K562 (cell line): ENCODE data around the gene NAA50. TPM values are rescaled to one million over a fixed set of nuclear protein-coding genes. Genes with fewer than 3 reads are reported as not detected.

Source experiments
- CEBPG ChIP-seq, 3 experiments: fragments of 200-800 bp in 1 of 3; sonication (Bioruptor generic) in 1 of 3; sonication (generic) in 1 of 3; formaldehyde crosslinking in 1 of 3; IDR thresholded peaks in 2 of 3; conservative IDR thresholded peaks in 1 of 3; 2 replicates each; pipeline versions ENCODE4 v1.6.1 to v1.8.0; 2016 to 2022; ENCODE audit warnings: missing compliant biosample characterization in 2 of 3, missing genetic modification characterization in 2 of 3, mild to moderate bottlenecking in 1 of 3, missing genetic modification reagents in 1 of 3
- MAFG ChIP-seq: fragments of 450-650 bp; conservative IDR thresholded peaks from 2 replicates; pipeline ENCODE4 v1.6.1; 2016; ENCODE audit warnings: missing genetic modification characterization, missing compliant biosample characterization
- NFIC ChIP-seq: fragments of 450-650 bp; IDR thresholded peaks from 2 replicates; pipeline ENCODE4 v1.6.1; 2017; ENCODE audit warnings: mild to moderate bottlenecking, inconsistent platforms
- NR4A1 ChIP-seq, 2 experiments: fragments of 250-450 bp in 1 of 2; fragments of 450-650 bp in 1 of 2; sonication (Bioruptor Pico) in 1 of 2; IDR thresholded peaks; 2 replicates each; pipeline versions ENCODE4 v1.4.0 to v1.6.1; 2016 to 2020; ENCODE audit warnings: mild to moderate bottlenecking in 2 of 2, missing compliant biosample characterization in 1 of 2, missing genetic modification characterization in 1 of 2, moderate library complexity in 1 of 2
- RBM17 ChIP-seq: fragments of 200-400 bp; formaldehyde crosslinking; IDR thresholded peaks from 2 replicates; pipeline ENCODE4 v1.6.1; 2017; ENCODE audit warnings: low read depth, mild to moderate bottlenecking, low read length, borderline replicate concordance
- RFX1 ChIP-seq: fragments of 450-650 bp; IDR thresholded peaks from 2 replicates; pipeline ENCODE4 v1.6.1; 2016; ENCODE audit warnings: mild to moderate bottlenecking, moderate library complexity
- ZFP1 ChIP-seq: fragments of 450-650 bp; formaldehyde crosslinking; IDR thresholded peaks from 2 replicates; pipeline ENCODE4 v1.4.0; 2020; ENCODE audit warnings: mild to moderate bottlenecking, mixed read lengths
- polyA plus RNA-seq, 8 experiments: library from polyadenylated mRNA; depleted of rRNA in 4 of 8; stranded (reverse) in 5 of 8; unstranded in 3 of 8; fragments of >200 nt; fragmentation: Nextera tagmentation in 2 of 8; fragmentation: Illumina TruSeq in 1 of 8; extraction: Ambion mirVana in 2 of 8; extraction: Trizol in 1 of 8; gene quantifications; 2 replicates each; pipeline versions ENCODE4 v1.2.1 to v1.2.3, GENCODE V29; 2011 to 2014; ENCODE audit warnings: inconsistent platforms in 1 of 8, missing spikeins in 1 of 8
- total RNA-seq, 7 experiments: library from RNA; depleted of rRNA in 6 of 7; stranded (reverse); fragments of >200 nt in 6 of 7; fragmentation: Illumina TruSeq in 2 of 7; extraction: Trizol in 2 of 7; gene quantifications; 2 replicates each; pipeline versions ENCODE4 v1.2.1 to v1.2.3, GENCODE V29; 2011 to 2021; ENCODE audit warnings: low replicate concordance in 1 of 7
- TF ChIP-seq, protein P1 (sequence below): fragments of 250-450 bp; sonication (Bioruptor Pico); IDR thresholded peaks from 2 replicates; pipeline ENCODE4 v1.5.0; 2020; ENCODE audit warnings: mild to moderate bottlenecking, borderline replicate concordance
- TF ChIP-seq, protein P2 (sequence below): fragments of 450-650 bp; IDR thresholded peaks from 2 replicates; pipeline ENCODE4 v1.6.1; 2016; ENCODE audit warnings: low read depth, mild to moderate bottlenecking, moderate library complexity
- TF ChIP-seq, protein P3 (sequence below), 2 experiments: fragments of 450-650 bp in 1 of 2; sonication (generic) in 1 of 2; formaldehyde crosslinking in 1 of 2; IDR thresholded peaks in 1 of 2; conservative IDR thresholded peaks in 1 of 2; 2 replicates each; pipeline versions ENCODE4 v1.6.1 to v1.8.1; 2016 to 2023; ENCODE audit warnings: mild to moderate bottlenecking in 2 of 2, moderate library complexity in 2 of 2, inconsistent platforms in 1 of 2, missing genetic modification reagents in 1 of 2
- TF ChIP-seq, protein P4 (sequence below): fragments of 200-800 bp; sonication (Bioruptor generic); IDR thresholded peaks from 2 replicates; pipeline ENCODE4 v1.6.1; 2016; ENCODE audit warnings: missing genetic modification characterization, missing compliant biosample characterization
- TF ChIP-seq, protein P5 (sequence below): sonication (generic); formaldehyde crosslinking; IDR thresholded peaks from 2 replicates; pipeline ENCODE4 v1.8.0; 2022; ENCODE audit warnings: mild to moderate bottlenecking, missing genetic modification reagents
- TF ChIP-seq, protein P6 (sequence below): fragments of 450-650 bp; formaldehyde crosslinking; IDR thresholded peaks from 2 replicates; pipeline ENCODE4 v1.4.0; 2020; ENCODE audit warnings: mild to moderate bottlenecking, mixed read lengths

Gene NAA50
- total and polyA plus RNA-seq, 9 of the 15 experiments (the other 6 are each of a cell fraction or from before 2014, with no cell fraction given): 40.0 to 301 (median 112) TPM

DNA sequence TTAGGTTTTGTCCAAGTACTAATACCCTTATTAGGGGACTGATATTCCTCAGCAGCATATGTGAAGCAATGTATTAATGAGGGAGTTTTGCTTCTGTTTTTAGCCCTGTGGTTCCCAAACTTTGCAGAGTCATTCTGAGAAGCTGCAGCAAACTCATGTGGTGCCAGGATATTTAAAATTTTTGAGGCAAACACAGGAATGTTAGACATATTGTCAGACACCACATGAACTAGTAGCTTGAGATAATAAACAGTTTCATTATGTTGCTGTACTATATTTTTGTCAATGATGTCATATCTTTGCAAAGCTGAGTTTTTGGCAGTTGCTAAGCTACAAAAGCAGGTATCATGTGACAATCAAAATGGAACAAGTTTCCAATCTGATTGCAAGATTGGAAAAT is 37.4 kb upstream of the NAA50 start (continued):
- TF ChIP-seq CEBPG (CRISPR knock-in tag; IDR thresholded peaks at IDR 0.05): no peak
- peak in 1 of 2 experiments; percentile 78; a peak in 2 of 4 replicates for TF ChIP-seq CEBPG (tag; conservative IDR thresholded peaks at IDR 0.05 in 1 of 2, IDR thresholded peaks at IDR 0.05 in 1 of 2)
- TF ChIP-seq NFIC: no peak
- TF ChIP-seq, protein P1, sequence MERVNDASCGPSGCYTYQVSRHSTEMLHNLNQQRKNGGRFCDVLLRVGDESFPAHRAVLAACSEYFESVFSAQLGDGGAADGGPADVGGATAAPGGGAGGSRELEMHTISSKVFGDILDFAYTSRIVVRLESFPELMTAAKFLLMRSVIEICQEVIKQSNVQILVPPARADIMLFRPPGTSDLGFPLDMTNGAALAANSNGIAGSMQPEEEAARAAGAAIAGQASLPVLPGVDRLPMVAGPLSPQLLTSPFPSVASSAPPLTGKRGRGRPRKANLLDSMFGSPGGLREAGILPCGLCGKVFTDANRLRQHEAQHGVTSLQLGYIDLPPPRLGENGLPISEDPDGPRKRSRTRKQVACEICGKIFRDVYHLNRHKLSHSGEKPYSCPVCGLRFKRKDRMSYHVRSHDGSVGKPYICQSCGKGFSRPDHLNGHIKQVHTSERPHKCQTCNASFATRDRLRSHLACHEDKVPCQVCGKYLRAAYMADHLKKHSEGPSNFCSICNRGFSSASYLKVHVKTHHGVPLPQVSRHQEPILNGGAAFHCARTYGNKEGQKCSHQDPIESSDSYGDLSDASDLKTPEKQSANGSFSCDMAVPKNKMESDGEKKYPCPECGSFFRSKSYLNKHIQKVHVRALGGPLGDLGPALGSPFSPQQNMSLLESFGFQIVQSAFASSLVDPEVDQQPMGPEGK: no peak
- TF ChIP-seq, protein P2, sequence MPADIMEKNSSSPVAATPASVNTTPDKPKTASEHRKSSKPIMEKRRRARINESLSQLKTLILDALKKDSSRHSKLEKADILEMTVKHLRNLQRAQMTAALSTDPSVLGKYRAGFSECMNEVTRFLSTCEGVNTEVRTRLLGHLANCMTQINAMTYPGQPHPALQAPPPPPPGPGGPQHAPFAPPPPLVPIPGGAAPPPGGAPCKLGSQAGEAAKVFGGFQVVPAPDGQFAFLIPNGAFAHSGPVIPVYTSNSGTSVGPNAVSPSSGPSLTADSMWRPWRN: no peak
- TF ChIP-seq, protein P3, sequence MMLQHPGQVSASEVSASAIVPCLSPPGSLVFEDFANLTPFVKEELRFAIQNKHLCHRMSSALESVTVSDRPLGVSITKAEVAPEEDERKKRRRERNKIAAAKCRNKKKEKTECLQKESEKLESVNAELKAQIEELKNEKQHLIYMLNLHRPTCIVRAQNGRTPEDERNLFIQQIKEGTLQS (IDR thresholded peaks at IDR 0.05): peak; percentile 61
- TF ChIP-seq, protein P3 (CRISPR knock-in tag; conservative IDR thresholded peaks at IDR 0.05): no peak
- no peak for TF ChIP-seq RBM17
- TF ChIP-seq MAFG (tag): peak; percentile 30; the same call in 1 of the 2 replicates
- TF ChIP-seq, protein P4, sequence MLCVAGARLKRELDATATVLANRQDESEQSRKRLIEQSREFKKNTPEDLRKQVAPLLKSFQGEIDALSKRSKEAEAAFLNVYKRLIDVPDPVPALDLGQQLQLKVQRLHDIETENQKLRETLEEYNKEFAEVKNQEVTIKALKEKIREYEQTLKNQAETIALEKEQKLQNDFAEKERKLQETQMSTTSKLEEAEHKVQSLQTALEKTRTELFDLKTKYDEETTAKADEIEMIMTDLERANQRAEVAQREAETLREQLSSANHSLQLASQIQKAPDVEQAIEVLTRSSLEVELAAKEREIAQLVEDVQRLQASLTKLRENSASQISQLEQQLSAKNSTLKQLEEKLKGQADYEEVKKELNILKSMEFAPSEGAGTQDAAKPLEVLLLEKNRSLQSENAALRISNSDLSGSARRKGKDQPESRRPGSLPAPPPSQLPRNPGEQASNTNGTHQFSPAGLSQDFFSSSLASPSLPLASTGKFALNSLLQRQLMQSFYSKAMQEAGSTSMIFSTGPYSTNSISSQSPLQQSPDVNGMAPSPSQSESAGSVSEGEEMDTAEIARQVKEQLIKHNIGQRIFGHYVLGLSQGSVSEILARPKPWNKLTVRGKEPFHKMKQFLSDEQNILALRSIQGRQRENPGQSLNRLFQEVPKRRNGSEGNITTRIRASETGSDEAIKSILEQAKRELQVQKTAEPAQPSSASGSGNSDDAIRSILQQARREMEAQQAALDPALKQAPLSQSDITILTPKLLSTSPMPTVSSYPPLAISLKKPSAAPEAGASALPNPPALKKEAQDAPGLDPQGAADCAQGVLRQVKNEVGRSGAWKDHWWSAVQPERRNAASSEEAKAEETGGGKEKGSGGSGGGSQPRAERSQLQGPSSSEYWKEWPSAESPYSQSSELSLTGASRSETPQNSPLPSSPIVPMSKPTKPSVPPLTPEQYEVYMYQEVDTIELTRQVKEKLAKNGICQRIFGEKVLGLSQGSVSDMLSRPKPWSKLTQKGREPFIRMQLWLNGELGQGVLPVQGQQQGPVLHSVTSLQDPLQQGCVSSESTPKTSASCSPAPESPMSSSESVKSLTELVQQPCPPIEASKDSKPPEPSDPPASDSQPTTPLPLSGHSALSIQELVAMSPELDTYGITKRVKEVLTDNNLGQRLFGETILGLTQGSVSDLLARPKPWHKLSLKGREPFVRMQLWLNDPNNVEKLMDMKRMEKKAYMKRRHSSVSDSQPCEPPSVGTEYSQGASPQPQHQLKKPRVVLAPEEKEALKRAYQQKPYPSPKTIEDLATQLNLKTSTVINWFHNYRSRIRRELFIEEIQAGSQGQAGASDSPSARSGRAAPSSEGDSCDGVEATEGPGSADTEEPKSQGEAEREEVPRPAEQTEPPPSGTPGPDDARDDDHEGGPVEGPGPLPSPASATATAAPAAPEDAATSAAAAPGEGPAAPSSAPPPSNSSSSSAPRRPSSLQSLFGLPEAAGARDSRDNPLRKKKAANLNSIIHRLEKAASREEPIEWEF (CRISPR knock-in tag): no peak
- TF ChIP-seq ZFP1 (CRISPR knock-in tag): no peak
- TF ChIP-seq, protein P5, sequence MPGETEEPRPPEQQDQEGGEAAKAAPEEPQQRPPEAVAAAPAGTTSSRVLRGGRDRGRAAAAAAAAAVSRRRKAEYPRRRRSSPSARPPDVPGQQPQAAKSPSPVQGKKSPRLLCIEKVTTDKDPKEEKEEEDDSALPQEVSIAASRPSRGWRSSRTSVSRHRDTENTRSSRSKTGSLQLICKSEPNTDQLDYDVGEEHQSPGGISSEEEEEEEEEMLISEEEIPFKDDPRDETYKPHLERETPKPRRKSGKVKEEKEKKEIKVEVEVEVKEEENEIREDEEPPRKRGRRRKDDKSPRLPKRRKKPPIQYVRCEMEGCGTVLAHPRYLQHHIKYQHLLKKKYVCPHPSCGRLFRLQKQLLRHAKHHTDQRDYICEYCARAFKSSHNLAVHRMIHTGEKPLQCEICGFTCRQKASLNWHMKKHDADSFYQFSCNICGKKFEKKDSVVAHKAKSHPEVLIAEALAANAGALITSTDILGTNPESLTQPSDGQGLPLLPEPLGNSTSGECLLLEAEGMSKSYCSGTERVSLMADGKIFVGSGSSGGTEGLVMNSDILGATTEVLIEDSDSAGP (CRISPR knock-in tag): no peak
- TF ChIP-seq, protein P6, sequence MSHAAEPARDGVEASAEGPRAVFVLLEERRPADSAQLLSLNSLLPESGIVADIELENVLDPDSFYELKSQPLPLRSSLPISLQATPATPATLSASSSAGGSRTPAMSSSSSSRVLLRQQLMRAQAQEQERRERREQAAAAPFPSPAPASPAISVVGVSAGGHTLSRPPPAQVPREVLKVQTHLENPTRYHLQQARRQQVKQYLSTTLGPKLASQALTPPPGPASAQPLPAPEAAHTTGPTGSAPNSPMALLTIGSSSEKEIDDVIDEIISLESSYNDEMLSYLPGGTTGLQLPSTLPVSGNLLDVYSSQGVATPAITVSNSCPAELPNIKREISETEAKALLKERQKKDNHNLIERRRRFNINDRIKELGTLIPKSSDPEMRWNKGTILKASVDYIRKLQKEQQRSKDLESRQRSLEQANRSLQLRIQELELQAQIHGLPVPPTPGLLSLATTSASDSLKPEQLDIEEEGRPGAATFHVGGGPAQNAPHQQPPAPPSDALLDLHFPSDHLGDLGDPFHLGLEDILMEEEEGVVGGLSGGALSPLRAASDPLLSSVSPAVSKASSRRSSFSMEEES (CRISPR knock-in tag): peak; percentile 40; the same call in 1 of the 2 replicates
- TF ChIP-seq NR4A1 (CRISPR knock-in tag; IDR thresholded peaks at IDR 0.05): no peak
- TF ChIP-seq NR4A1 (tag; IDR thresholded peaks at IDR 0.05): no peak
- TF ChIP-seq RFX1: peak; percentile 60
